Stimulated activated CD8-positive, alpha-beta memory T cell treated with anti-CD3 and anti-CD28 coated beads, Interleukin-15, amount 100 ng/mL, for 24 hours (primary cell): ENCODE results near the gene TEC.

Experiments
- DNase-seq: peaks from one replicate; pipeline ENCODE4 v3.0.0-alpha.2; 2020; ENCODE audit warnings: low read depth

Gene TEC

GRCh38 chr4:48269861-48270522 lies 354 bp upstream of the TEC start:
- peak; percentile 70 for DNase-seq

- DNase-seq, result no peak
Observed at GRCh38 chr4:48267574-48267973, 2.1 kb downstream of the TEC start.

- DNase-seq, result no peak
Observed at GRCh38 chr4:48266781-48267180, 2.9 kb downstream of the TEC start.

- DNase-seq, result no peak
Observed at GRCh38 chr4:48262926-48263325, 6.7 kb downstream of the TEC start.

GRCh38 chr4:48262484-48262883 lies 7.2 kb downstream of the TEC start:
- no peak for DNase-seq

GRCh38 chr4:48261281-48261680 lies 8.4 kb downstream of the TEC start:
- DNase-seq, result no peak

- DNase-seq, result no peak
Observed at GRCh38 chr4:48259748-48260147, 9.9 kb downstream of the TEC start.

GRCh38 chr4:48258845-48259397 lies 10.7 kb downstream of the TEC start:
- DNase-seq, result no peak

- DNase-seq, result no peak
Observed at GRCh38 chr4:48255959-48256342, 13.7 kb downstream of the TEC start.

GRCh38 chr4:48255072-48255958 lies 14.3 kb downstream of the TEC start:
- DNase-seq, result no peak

- DNase-seq, result no peak
Observed at GRCh38 chr4:48254381-48255071, 15.1 kb downstream of the TEC start.

- no peak for DNase-seq
Observed at GRCh38 chr4:48252313-48252712, 17.3 kb downstream of the TEC start.

GRCh38 chr4:48250980-48251379 lies 18.7 kb downstream of the TEC start:
- DNase-seq, result no peak

- DNase-seq, result no peak
Observed at GRCh38 chr4:48250343-48250742, 19.3 kb downstream of the TEC start.

GRCh38 chr4:48249378-48249777 lies 20.3 kb downstream of the TEC start:
- DNase-seq, result no peak

GRCh38 chr4:48248559-48248953 lies 21.1 kb downstream of the TEC start:
- no peak for DNase-seq

GRCh38 chr4:48247878-48248558 lies 21.6 kb downstream of the TEC start:
- DNase-seq, result no peak

GRCh38 chr4:48247142-48247877 lies 22.3 kb downstream of the TEC start:
- DNase-seq, result no peak

- no peak for DNase-seq
Observed at GRCh38 chr4:48244665-48245064, 25.0 kb downstream of the TEC start.

GRCh38 chr4:48243887-48244286 lies 25.8 kb downstream of the TEC start:
- no peak for DNase-seq

- DNase-seq, result no peak
Observed at GRCh38 chr4:48243429-48243828, 26.2 kb downstream of the TEC start.
